GM21528 (cell line): ENCODE data around the gene AP2B1.
"Not testable (repeated sequence)": the region's sequence is repeated elsewhere in the genome, so short reads cannot be mapped to it uniquely, and the experiment has no call there.

Source experiments
- ATAC-seq: cut with Tn5 transposase; IDR thresholded peaks from one replicate; pipeline ENCODE4 v1.9.1; 2021; ENCODE audit warnings: mild to moderate bottlenecking, moderate library complexity; ENCODE audit not compliant: unreplicated experiment, low FRiP score

Gene AP2B1

DNA sequence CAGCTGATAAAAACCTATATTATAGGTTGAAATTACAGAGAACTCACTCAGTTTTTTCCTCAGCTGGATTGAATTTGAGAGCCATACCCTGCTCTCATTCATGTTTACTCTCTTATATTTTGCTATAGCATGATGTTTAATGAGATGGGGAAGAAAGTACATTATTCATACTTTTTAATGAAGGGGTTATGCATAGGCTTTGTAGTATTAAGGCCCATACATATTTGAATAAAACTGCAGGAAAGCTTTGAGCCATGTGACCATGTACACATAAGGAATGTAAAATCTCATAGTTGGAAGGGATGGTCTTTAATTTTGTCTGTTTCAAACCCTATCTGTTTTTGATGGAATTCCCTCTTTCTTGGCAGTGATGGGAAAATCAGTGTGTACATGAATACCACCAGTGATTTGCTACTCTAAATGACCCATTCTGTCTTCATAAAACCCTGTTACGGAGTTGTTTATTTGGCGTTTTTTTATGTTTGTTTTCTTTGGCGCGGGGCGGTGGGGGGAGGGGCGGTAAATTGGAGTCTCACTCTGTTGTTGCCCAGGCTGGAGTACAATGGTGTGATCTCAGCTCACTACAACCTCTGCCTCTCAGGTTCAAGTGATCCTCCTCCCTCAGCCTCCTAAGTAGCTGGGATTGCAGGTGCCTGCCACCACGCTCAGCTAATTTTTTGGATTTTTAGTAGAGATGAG is 105.5 kb downstream of the AP2B1 start:
- no peak for ATAC-seq

GRCh38 chr17:35693662-35694061 is 106.5 kb downstream of the AP2B1 start:
- ATAC-seq, result no peak

DNA sequence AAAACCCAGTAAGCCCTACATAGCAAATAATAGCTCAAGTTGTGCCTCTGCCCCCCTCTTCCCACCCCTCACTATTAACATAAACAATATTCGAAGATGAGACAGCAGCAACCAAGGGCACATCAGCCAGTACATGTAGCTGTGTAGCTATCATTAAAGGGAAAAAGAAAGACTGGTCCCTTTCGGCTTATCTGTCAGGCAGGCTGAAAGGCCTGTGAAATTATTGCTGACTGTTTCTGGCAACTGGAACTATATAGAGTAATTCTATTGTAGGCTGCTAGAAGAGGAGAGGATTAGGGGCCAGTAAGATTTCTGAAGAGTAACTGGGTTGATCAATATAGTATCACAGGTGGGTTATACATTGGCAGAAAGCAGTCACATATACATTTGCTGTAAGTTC is 107.8 kb downstream of the AP2B1 start:
- no peak for ATAC-seq

DNA sequence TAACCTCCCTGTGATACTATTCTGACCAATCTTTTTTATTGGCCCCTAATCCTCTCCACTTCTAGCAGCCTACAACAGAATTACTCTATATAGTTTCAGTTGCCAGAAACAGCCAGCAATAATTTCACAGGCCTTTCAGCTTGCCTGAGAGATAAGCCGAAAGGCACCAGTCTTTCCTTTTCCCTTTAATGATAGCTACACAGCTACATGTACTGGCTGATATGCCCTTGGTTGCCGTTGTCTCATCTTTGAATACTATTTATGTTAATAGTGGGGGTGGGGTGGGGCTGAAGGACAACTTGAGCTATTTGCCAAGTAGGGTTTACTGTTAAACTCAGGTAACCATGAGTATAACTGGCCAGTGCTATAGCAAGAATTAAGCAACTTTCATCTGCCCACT is 108.5 kb downstream of the AP2B1 start:
- no peak for ATAC-seq

GRCh38 chr17:35698800-35699199 is 111.7 kb downstream of the AP2B1 start:
- no peak for ATAC-seq

- ATAC-seq, result no peak
These were observed 113.0 kb downstream of the AP2B1 start for GRCh38 chr17:35700150-35700549.

GRCh38 chr17:35701491-35701890 is 114.4 kb downstream of the AP2B1 start:
- no peak for ATAC-seq

GRCh38 chr17:35703308-35703707 is 116.2 kb downstream of the AP2B1 start:
- ATAC-seq, result not testable (repeated sequence)

- no peak for ATAC-seq
These were observed 118.1 kb downstream of the AP2B1 start for GRCh38 chr17:35705230-35705629.

DNA sequence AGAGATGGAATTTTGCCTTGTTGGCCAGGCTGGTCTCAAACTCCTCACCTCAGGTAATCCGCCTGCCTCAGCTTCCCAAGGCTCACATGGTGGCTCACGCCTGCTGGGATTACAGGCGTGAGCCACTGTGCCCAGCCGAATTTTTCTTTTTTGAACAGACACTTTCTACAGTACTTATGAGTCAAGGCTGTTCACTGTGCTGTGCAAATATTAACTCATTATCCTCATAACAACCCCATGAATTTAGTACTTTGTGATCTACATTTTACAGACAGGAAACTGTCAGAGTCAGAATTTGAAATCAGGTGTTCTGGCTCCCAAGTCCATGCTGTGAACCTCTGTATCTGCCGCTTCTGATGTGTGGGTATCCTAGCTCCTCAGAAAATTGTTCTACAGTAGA is 118.6 kb downstream of the AP2B1 start:
- ATAC-seq, result no peak

GRCh38 chr17:35708149-35708548 is 121.0 kb downstream of the AP2B1 start:
- ATAC-seq, result no peak

DNA sequence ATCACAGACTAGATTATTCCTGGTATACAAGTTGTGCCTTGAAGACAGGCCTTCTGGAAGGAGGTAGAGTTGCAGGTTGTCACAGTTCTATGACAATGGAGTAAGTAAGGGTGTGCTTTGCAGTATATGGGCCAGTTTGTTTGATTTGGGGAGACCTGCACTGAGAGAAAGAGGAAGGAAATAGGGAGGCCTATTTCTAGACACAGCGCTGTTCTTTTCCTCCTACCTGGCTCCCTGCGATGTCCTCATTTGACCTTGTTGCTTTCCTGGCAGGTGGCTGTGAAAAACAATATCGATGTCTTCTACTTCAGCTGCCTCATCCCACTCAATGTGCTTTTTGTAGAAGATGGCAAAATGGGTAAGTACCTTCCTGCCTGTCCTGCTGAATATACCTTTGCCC is 121.8 kb downstream of the AP2B1 start:
- ATAC-seq, result no peak

GRCh38 chr17:35709874-35710273 is 122.8 kb downstream of the AP2B1 start:
- no peak for ATAC-seq

- ATAC-seq, result no peak
These were observed 123.8 kb downstream of the AP2B1 start for GRCh38 chr17:35710950-35711349.

- ATAC-seq, result no peak
These were observed 126.1 kb downstream of the AP2B1 start for GRCh38 chr17:35713069-35713728.

- ATAC-seq, result no peak
These were observed 127.9 kb downstream of the AP2B1 start for GRCh38 chr17:35714988-35715387.

DNA sequence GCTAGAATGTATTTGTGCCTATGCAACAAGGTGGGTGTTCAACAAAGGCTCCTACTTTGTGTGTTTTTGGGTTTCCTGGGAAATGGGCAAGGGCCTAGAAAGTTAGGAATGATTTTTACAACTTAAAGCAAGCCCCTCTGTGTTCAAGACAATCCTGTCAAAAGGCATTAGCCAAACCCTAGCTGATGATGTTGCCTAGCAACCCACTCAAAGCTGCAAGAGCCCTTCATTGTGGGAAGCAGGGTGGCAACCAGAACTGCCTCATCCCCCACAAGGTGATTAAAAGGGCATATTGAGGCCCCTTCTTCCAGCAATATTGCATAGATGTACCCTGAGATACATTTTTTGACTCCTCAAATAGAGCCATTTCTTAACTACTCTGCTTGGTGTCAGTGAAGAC is 128.3 kb downstream of the AP2B1 start:
- ATAC-seq, result no peak

- ATAC-seq, result no peak
These were observed 129.1 kb downstream of the AP2B1 start for GRCh38 chr17:35716173-35716572.

DNA sequence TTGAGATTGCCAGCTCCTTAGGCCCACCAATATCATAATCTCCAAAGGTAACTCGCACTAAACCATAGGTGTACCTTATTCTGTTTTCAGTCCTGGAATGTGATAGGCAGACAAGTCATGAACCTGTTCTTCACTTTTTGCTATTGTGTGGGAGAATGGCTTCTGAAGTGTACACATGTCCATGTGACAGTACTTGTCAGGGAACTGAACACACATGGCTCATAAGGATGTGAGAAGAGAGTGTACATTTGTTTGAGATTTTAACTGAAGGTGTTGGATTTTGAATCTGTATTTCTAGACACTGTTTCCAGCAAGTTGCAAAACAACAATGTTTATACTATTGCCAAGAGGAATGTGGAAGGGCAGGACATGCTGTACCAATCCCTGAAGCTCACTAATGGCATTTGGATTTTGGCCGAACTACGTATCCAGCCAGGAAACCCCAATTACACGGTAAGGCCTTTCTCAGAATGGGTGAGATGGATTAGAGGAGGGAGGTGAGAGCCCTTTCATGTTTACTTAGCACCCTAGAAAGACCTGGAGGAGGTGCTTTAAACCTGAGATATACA is 129.9 kb downstream of the AP2B1 start:
- no peak for ATAC-seq

- ATAC-seq, result no peak
These were observed 130.4 kb downstream of the AP2B1 start for GRCh38 chr17:35717475-35717874.

DNA sequence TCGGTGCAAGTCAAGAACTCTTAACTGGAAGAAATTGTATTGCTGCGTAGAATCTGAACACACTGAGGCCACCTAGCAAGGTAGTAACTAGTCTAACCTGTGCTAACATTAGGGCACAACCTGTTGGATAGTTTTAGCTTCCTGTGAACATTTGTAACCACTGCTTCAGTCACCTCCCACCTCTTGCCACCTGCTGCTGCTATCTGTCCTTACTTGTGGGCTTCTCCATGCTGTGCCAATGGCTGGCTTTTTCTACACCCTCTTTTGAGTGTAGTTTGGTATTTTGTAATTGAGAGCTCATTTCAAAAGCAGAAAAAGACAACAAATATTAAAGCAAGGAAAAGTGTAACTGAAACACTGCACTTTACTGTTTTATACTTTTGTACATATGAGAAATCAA is 136.6 kb downstream of the AP2B1 start:
- no peak for ATAC-seq

GRCh38 chr17:35725058-35725457 is 137.9 kb downstream of the AP2B1 start:
- ATAC-seq, result no peak
